Epidermal melanocyte (primary cell): ENCODE measurements around the gene SLCO3A1.

Experiments used
- DNase-seq: peaks from one replicate; pipeline ENCODE4 v3.0.0; 2011; ENCODE audit warnings: low spot score; ENCODE audit not compliant: insufficient read length

The SLCO3A1 gene

GRCh38 chr15:91881569-91882297 lies 28.2 kb downstream of the SLCO3A1 start:
- no peak for DNase-seq

DNA sequence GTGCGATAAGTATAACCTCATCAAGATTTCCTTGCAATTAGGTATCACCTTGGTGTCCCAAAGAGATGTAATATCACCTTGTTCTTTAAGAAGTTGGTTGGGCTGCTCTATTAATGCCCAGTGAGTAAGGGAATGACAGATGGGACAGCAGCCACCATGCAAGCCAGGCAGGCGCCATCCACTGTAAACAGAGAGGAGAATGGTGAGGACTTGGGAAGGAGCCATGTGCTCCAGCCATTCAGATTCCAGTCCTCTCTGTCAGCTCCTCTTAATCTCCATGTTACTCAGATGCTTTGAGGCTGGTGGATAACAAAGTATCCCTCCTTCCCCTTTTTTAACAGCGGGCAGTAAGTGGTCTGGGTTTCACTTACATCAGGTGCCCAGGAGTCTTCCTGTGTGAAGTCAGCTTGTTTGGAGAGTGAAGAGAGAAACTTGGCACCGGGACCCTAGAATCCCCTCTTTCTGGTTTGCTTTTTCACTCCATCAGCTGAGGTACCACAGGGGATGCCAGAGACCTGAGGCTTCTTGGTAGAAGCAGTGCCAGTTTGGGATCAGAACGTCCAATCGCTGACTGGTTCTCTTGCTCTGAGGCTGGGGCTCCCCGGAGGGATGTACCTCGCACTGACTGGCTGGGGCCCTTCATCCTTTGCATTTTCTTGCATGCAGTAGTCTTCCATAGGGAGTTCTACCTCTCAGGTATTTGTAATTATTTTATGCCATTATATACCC lies 29.5 kb downstream of the SLCO3A1 start:
- DNase-seq, result no peak

DNA sequence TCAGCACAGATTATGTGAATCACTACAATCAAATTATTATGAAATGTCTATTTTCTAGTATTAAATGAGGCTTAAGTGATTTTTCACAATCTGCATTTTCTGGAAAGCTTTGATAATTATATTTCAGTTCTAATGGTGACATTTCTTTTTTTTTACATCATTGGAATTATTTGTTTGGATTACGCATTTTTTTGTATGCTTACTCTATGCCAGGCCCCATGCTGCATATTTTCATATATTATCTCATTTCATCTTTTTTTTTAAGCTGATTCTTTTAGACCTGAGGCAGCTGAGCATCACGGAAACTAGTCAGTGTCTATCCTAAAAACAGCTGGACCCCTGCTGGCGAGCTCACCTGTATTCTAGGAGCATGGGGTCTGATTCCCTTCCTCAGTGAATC lies 31.1 kb downstream of the SLCO3A1 start:
- DNase-seq, result no peak

DNA sequence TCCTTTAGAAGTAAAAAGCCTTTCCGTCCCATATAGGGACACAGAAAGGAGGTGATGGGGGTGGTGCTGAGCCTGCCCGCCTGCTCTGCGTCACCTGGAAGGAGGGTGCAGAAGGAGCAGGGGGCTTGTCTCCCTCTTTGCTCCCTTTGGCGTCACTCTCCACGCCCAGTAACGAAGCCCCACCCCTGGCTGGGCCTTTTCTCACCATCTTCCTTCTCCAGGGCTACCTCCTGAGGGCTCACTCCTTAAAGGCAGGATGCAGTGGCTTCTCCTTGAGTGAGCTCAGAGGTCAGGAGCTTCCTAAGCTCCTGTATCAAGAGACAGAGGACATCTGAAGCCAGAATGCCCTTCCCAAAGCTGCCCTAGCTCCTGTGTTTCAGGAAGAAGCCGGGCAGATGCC lies 31.5 kb downstream of the SLCO3A1 start:
- DNase-seq, result no peak

GRCh38 chr15:91885714-91886270 lies 32.3 kb downstream of the SLCO3A1 start:
- no peak for DNase-seq

GRCh38 chr15:91886878-91887277 lies 33.4 kb downstream of the SLCO3A1 start:
- no peak for DNase-seq

DNA sequence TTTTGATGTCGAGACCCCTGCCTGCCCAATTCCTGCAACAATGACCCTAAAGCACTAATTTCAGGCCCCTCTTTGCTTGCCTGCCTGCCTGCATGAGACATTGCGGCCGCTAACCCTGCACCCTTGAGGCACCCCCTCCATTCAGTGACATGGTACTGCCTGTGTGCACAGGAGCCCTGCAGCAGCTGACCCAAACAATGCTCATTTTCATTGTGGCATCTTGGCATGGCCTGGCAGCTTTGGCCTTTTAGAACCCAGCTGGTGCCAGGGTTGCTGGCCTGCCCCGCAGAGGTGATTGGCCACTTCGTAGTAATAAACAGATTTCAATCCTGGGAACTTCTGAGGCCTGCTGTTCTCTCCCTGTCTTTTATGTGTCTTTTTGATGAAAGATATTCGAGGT lies 33.8 kb downstream of the SLCO3A1 start:
- DNase-seq, result no peak

- no peak for DNase-seq
These were observed 34.4 kb downstream of the SLCO3A1 start for GRCh38 chr15:91887921-91888373.

- DNase-seq, result no peak
These were observed 35.8 kb downstream of the SLCO3A1 start for GRCh38 chr15:91889111-91889815.

DNA sequence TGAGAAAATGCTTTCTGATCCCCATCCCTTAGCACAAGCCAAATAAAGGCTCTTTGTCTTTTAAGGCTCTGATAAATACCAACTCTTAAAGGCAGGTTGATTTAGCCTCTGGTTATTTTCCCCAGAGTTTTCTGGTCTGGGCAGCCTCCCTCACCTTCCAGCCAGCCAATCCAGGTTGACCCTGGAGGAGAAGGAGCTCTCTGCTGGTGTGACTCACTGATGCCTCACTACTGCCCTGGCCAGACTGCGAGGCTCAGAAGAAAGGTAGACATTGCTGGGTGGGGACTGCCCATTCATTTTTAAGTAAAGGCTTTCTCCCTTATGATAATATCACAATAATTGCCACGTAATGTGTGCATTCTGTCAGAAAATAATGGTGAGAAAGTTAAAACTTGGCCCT lies 37.1 kb downstream of the SLCO3A1 start:
- DNase-seq, result no peak

DNA sequence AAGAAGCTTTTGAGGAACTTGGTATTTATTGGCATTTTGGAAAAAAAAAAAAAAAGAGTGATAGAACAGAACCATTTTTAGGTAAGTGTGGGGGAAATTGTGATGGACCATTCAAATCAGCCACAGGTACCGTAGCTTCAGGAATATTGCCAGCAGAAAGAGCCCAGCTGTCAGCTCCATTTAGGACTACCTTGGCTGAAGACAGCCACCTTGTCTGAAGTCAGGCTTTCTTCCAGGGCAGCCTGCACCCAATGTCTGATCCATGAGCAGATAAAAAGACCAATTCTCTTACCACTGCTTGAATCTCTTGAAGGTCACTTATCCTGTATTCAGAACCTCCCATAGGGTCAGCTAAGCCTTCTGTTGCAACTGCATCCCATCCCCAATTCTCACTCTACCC lies 37.6 kb downstream of the SLCO3A1 start:
- no peak for DNase-seq

- no peak for DNase-seq
These were observed 38.4 kb downstream of the SLCO3A1 start for GRCh38 chr15:91891788-91892345.

- DNase-seq, result no peak
These were observed 38.9 kb downstream of the SLCO3A1 start for GRCh38 chr15:91892436-91892835.

- no peak for DNase-seq
These were observed 41.1 kb downstream of the SLCO3A1 start for GRCh38 chr15:91894606-91895005.

GRCh38 chr15:91895051-91895450 lies 41.5 kb downstream of the SLCO3A1 start:
- no peak for DNase-seq

GRCh38 chr15:91896341-91897055 lies 43.0 kb downstream of the SLCO3A1 start:
- no peak for DNase-seq

- DNase-seq, result no peak
These were observed 44.3 kb downstream of the SLCO3A1 start for GRCh38 chr15:91897585-91898372.

DNA sequence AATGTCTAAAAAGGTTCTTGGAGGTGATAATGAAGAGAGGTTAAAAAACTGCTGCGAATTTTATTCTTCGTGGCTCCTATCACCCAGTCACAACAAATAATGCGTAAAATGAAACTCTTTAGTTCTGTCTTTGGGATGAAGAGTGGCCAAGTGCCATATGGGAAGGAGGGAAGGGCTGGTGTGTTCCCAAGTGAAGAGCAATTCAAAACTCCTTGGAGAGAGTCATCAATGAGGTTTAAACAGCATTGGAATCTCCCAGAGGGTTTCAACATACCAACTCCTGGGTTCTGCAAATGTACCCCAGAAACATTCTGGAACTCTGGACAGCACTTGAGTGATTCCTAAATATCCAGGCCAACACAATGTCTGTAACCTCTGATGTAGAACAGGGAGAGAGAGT lies 45.3 kb downstream of the SLCO3A1 start:
- no peak for DNase-seq

DNA sequence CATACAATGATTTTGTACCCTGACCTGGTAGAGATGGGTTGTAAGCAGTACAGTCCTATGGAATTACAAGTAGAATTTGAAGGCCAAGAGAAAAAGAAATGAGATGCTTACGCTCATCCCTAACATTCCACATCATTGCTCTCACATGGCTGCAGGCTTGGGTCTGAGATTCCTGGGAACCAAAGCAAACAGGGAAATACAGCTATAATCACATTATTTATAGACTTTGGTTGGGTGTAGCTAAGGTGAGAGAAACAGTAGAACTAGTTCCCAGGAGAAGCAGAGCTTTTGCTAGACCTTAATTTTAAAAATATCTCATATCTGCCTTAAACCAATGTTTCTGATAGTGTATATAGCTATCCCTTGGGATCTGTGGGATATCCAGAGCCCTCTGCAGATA lies 51.4 kb downstream of the SLCO3A1 start:
- no peak for DNase-seq

DNA sequence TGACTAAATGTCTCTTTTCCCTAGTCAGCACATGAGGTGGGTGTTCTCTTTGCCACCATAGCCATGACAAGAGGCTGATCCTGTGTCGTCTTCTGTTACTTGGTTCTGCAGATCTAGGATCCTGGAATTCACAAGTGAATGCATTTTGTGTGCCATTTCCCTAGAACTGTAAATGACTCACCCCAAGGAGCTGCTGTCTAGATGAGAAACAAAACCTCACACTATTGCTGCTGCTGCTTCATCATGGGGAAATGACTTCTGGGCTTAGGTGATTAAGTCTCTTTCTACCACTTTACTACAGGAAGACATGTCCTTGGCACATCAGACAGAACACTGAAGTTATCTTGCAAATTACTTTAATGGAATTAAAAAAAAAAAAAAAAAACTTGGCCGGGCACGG lies 54.9 kb downstream of the SLCO3A1 start:
- DNase-seq, result no peak
